GM12878 (cell line): ENCODE results near the gene PRSS8. TPM values are rescaled to one million over a fixed set of nuclear protein-coding genes. Genes with fewer than 3 reads are reported as not detected.

Experiments used
- ATAC-seq: fragments of 200-7000 bp; cut with Tn5 transposase; 3 replicates; pipeline ENCODE4 v1.9.1; 2020; ENCODE audit warnings: mild to moderate bottlenecking, moderate library complexity
- BruUV-seq: library from RNA; stranded (reverse); fragments of 400-500 nt; replicated peaks from 2 replicates; lab custom pipeline; 2021; lab: Mats Ljungman, UMichigan
- CTCF ChIA-PET: fragments of 300-600 bp; sonication (Branson Sonifier 250); formaldehyde crosslinking; extraction: SDS; loops from one replicate; lab custom pipeline; 2021; ENCODE audit warnings: inconsistent platforms; lab: Yijun Ruan, JAX
- POLR2A ChIA-PET: fragments of 350-600 bp; formaldehyde crosslinking; extraction: SDS; loops from one replicate; lab custom pipeline; 2021; ENCODE audit warnings: inconsistent platforms; lab: Charles Lee
- RAD21 ChIA-PET: fragments of 300-600 bp; sonication (Branson Sonifier 250); formaldehyde crosslinking; loops from one replicate; lab custom pipeline; 2023; ENCODE audit warnings: antibody characterized with exemption; ENCODE audit not compliant: unreplicated experiment; lab: Charles Lee
- SMC1A ChIA-PET: fragments of 300-600 bp; sonication (Branson Sonifier 250); formaldehyde crosslinking; loops from one replicate; lab custom pipeline; 2023; ENCODE audit not compliant: unreplicated experiment, uncharacterized antibody; lab: Charles Lee
- DNase-seq: peaks from one replicate; pipeline ENCODE4 v3.0.0-alpha.2; 2011; ENCODE audit warnings: low read depth, low spot score
- FAIRE-seq: peaks from 3 replicates; lab custom pipeline; 2011; peaks lifted over from hg19 to GRCh38; lab: Jason Lieb, UNC
- H2AFZ ChIP-seq: 2 replicates; pipeline ENCODE4 v1.6.0; 2011; ENCODE audit warnings: low read depth, low read length, control low read depth; ENCODE audit not compliant: control insufficient read depth
- H3K27ac ChIP-seq: 2 replicates; pipeline ENCODE4 v1.5.1; 2011; ENCODE audit warnings: control low read depth; ENCODE audit not compliant: control insufficient read depth, insufficient read depth
- H3K27me3 ChIP-seq, 2 experiments: replicated peaks in 1 of 2; 2 replicates each; pipeline versions ENCODE4 v1.6.0 to v1.6.1; 2011; ENCODE audit warnings: low read length in 1 of 2; ENCODE audit not compliant: control insufficient read depth in 2 of 2, insufficient read depth in 2 of 2
- H3K36me3 ChIP-seq, 2 experiments: 2 replicates each; pipeline ENCODE4 v1.5.1; 2011; ENCODE audit warnings: low read length in 1 of 2; ENCODE audit not compliant: control insufficient read depth in 2 of 2, insufficient read depth in 2 of 2
- H3K4me1 ChIP-seq: 2 replicates; pipeline ENCODE4 v1.6.1; 2011; ENCODE audit warnings: mild to moderate bottlenecking, low read length, moderate library complexity, mixed read lengths; ENCODE audit not compliant: control insufficient read depth, insufficient read depth
- H3K4me2 ChIP-seq: 2 replicates; pipeline ENCODE4 v1.6.0; 2011; ENCODE audit warnings: control low read depth; ENCODE audit not compliant: control insufficient read depth, insufficient read depth
- H3K4me3 ChIP-seq: fragments of 200-600 bp; sonication (generic); 2 replicates; pipeline ENCODE4 v1.5.1; 2016
- H3K79me2 ChIP-seq: 2 replicates; pipeline ENCODE4 v1.6.0; 2011; ENCODE audit warnings: low read length; ENCODE audit not compliant: control insufficient read depth, insufficient read depth
- H3K9ac ChIP-seq: 2 replicates; pipeline ENCODE4 v1.8.0; 2011; ENCODE audit warnings: low read length, control low read depth, mixed read lengths; ENCODE audit not compliant: control insufficient read depth, insufficient read depth
- H3K9me3 ChIP-seq: replicated peaks from 3 replicates; pipeline ENCODE4 v1.5.1; 2011; ENCODE audit warnings: mild to moderate bottlenecking, low read length; ENCODE audit not compliant: control insufficient read depth, insufficient read depth
- H4K20me1 ChIP-seq: 2 replicates; pipeline ENCODE4 v1.6.0; 2011; ENCODE audit not compliant: control insufficient read depth, insufficient read depth
- E2F8 ChIP-seq: fragments of 450-650 bp; IDR thresholded peaks from 2 replicates; pipeline ENCODE4 v1.6.1; 2018; ENCODE audit warnings: mild to moderate bottlenecking, low read depth, moderate library complexity; ENCODE audit not compliant: partially characterized antibody
- EGR1 ChIP-seq, 2 experiments: IDR thresholded peaks; 1 replicate in 1 of 2; 2 replicates in 1 of 2; pipeline ENCODE4 v1.6.1; 2011 to 2012; ENCODE audit warnings: low read depth in 2 of 2, low read length in 2 of 2, borderline replicate concordance in 1 of 2, mild to moderate bottlenecking in 1 of 2, moderate library complexity in 1 of 2
- NBN ChIP-seq: fragments of 450-650 bp; IDR thresholded peaks from 2 replicates; pipeline ENCODE4 v1.6.1; 2016
- NFYB ChIP-seq: IDR thresholded peaks from 2 replicates; pipeline ENCODE4 v1.6.1; 2011; ENCODE audit warnings: low read depth, mild to moderate bottlenecking, low read length, improper control_type of control experiment, moderate library complexity; ENCODE audit not compliant: insufficient read depth
- POLR2A ChIP-seq: IDR thresholded peaks from 2 replicates; pipeline ENCODE4 v1.6.1; 2011; ENCODE audit warnings: low read depth, mild to moderate bottlenecking, low read length
- POLR2AphosphoS2 ChIP-seq: IDR thresholded peaks from 2 replicates; pipeline ENCODE4 v1.6.1; 2011; ENCODE audit warnings: low read depth, mild to moderate bottlenecking, low read length, improper control_type of control experiment, moderate library complexity
- RAD51 ChIP-seq: fragments of 450-650 bp; IDR thresholded peaks from 2 replicates; pipeline ENCODE4 v1.6.1; 2016; ENCODE audit warnings: moderate library complexity, mild to moderate bottlenecking, inconsistent platforms
- RBBP5 ChIP-seq: fragments of 200-600 bp; sonication (generic); conservative IDR thresholded peaks from 2 replicates; pipeline ENCODE4 v1.6.1; 2016
- SIN3A ChIP-seq: IDR thresholded peaks from 2 replicates; pipeline ENCODE4 v1.6.1; 2012; ENCODE audit warnings: low read depth, low read length, improper control_type of control experiment
- SIX5 ChIP-seq: IDR thresholded peaks from 2 replicates; pipeline ENCODE4 v1.6.1; 2011; ENCODE audit warnings: mild to moderate bottlenecking, low read depth, low read length, moderate library complexity; ENCODE audit not compliant: severe bottlenecking
- SMC3 ChIP-seq: IDR thresholded peaks from 2 replicates; pipeline ENCODE4 v1.6.1; 2011; ENCODE audit warnings: low read length, improper control_type of control experiment, borderline replicate concordance
- SRF ChIP-seq, 2 experiments: IDR thresholded peaks; 2 replicates each; pipeline ENCODE4 v1.6.1; 2011; ENCODE audit warnings: low read depth in 2 of 2, low read length in 2 of 2, mild to moderate bottlenecking in 1 of 2, moderate library complexity in 1 of 2
- ZSCAN29 ChIP-seq: fragments of 450-650 bp; IDR thresholded peaks from 2 replicates; pipeline ENCODE4 v1.6.1; 2017; ENCODE audit warnings: mild to moderate bottlenecking, moderate library complexity
- WGBS: methylation state at CpG from one replicate; pipeline ENCODE4 v1.1.6; 2016; ENCODE audit warnings: low lambda C conversion rate; ENCODE audit not compliant: insufficient replicate concordance, insufficient coverage; ENCODE audit errors: missing lambda C conversion rate; 5-methylcytosine and 5-hydroxymethylcytosine counted together
- in situ Hi-C: fragments of 300-500 bp; cut with MboI; formaldehyde crosslinking; loops from 9 replicates; pipeline ENCODE4 v1.14.3; 2018; ENCODE audit warnings: mixed read lengths
- intact Hi-C: fragments of 100-400 bp; cut with micrococcal nuclease; formaldehyde crosslinking; loops from one replicate; pipeline ENCODE4 v1.14.2; 2022; ENCODE audit not compliant: unreplicated experiment
- polyA plus RNA-seq, 11 experiments: library from polyadenylated mRNA; depleted of rRNA in 4 of 11; unstranded in 6 of 11; stranded (reverse) in 5 of 11; fragments of >200 nt; fragmentation: Nextera tagmentation in 4 of 11; fragmentation: Illumina TruSeq in 1 of 11; extraction: Ambion mirVana in 4 of 11; extraction: Trizol in 1 of 11; gene quantifications; 1 replicate in 1 of 11; 2 replicates in 10 of 11; pipeline versions ENCODE4 v1.2.1 to v1.2.3, GENCODE V29; 2011 to 2016; ENCODE audit warnings: inconsistent platforms in 2 of 11, missing spikeins in 2 of 11, low read depth in 1 of 11
- total RNA-seq, 4 experiments: library from RNA; depleted of rRNA in 3 of 4; stranded (reverse); fragments of >200 nt in 3 of 4; fragmentation: Illumina TruSeq in 1 of 4; extraction: Trizol in 1 of 4; gene quantifications; 2 replicates each; pipeline versions ENCODE4 v1.2.1 to v1.2.3, GENCODE V29; 2013 to 2021
- TF ChIP-seq, protein P1 (sequence below): fragments of 150-350 bp; IDR thresholded peaks from 2 replicates; pipeline ENCODE4 v1.6.1; 2014; ENCODE audit warnings: mild to moderate bottlenecking, low read depth, low read length

The PRSS8 gene
- total and polyA plus RNA-seq, 10 of the 15 experiments (the other 5 are each of a cell fraction or from before 2014, with no cell fraction given), result 0.33 to 0.58 TPM; not detected in 8

DNA sequence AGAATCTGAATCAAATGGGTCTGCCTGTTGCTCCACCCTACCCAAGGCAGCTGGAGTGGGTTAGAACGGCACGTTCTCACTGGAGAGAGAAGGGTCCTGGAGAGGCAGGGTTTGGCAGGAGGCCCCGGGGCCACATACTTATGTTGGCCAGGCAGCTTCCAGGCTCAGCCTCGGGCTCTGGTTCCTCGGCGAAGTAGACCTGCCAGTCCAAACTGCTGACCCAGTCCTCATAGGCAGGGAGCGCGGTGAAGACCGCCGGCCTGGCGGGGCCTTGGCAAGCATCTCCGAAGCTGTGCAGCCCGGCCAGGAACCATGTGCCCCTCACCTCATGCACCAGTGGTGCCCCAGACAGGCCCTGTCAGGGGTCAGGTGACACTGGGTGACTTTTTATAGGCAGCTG lies 51.5 kb downstream of the PRSS8 start:
- CTCF ChIA-PET, result no interaction called here
- POLR2A ChIA-PET, result interaction anchor here (0.5 to 1.2 kb wide), 2 partner anchors 15 to 288 kb away, joined by 3 read pairs; no protein-coding TSS in a partner anchor
- SMC1A ChIA-PET, result interaction anchor here (0.6 kb wide), 1 partner anchor 11 kb away, joined by 3 read pairs; no protein-coding TSS in a partner anchor
- no peaks in the 10 kb centered on the region for H3K27me3 ChIP-seq
- no peaks in the 10 kb centered on the region for H3K79me2 ChIP-seq
- 89% methylated on average over 13 of the region's 13 CpGs for WGBS
- DNase-seq (no peak), FAIRE-seq (no peak), ATAC-seq (no peak)
- H2AFZ ChIP-seq, result no peak overlapping the region
- peaks cover 0 to 2% of the 10 kb centered on the region in 2 experiments; a peak in 3 of 4 replicates for H3K36me3 ChIP-seq
- no TSS peak for BruUV-seq
- no peak overlapping the region for H3K9ac ChIP-seq
- no peak overlapping the region for H3K4me2 ChIP-seq
- in situ Hi-C loops (no loop called here), intact Hi-C loops (no loop called here)
- H3K27ac ChIP-seq, result no peak overlapping the region
- H3K9me3 ChIP-seq, result no peaks in the 10 kb centered on the region
- RAD21 ChIA-PET, result no interaction called here
- H3K4me1 ChIP-seq, result no peaks in the 10 kb centered on the region
- H4K20me1 ChIP-seq, result no peaks in the 10 kb centered on the region; the same call in 1 of the 2 replicates
- TF ChIP-seq, protein P1, sequence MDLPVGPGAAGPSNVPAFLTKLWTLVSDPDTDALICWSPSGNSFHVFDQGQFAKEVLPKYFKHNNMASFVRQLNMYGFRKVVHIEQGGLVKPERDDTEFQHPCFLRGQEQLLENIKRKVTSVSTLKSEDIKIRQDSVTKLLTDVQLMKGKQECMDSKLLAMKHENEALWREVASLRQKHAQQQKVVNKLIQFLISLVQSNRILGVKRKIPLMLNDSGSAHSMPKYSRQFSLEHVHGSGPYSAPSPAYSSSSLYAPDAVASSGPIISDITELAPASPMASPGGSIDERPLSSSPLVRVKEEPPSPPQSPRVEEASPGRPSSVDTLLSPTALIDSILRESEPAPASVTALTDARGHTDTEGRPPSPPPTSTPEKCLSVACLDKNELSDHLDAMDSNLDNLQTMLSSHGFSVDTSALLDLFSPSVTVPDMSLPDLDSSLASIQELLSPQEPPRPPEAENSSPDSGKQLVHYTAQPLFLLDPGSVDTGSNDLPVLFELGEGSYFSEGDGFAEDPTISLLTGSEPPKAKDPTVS, result no peak
- TF ChIP-seq POLR2AphosphoS2, result no peak
- TF ChIP-seq ZSCAN29, result no peak
- TF ChIP-seq RBBP5, result no peak
- no peak for TF ChIP-seq EGR1 (IDR thresholded peaks at IDR 0.05; ENCODE audit: borderline replicate concordance in 1 of 2, low read depth in 2 of 2, low read length in 2 of 2)
- no peak overlapping the region for H3K4me3 ChIP-seq

DNA sequence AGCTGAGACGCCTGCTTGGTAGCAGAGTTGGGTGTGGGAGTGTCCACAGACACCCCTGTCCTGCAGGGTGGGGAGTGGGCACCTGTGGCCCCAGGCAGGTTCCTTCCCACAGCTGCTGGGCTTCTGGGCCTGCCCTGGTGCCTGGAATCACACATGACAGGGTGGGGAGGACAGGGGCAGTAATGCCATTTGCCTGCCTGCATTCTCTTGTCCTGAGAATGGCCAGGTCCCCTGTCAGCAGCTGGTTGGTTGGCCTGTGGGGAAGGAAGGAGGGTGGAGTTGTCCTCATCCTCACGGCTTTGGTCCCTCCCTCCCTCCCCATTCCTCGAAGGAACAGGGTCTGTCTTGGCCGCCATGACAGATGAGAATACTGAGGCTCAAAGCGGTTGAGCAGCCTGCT lies 52.0 kb downstream of the PRSS8 start:
- no peaks in the 10 kb centered on the region for H3K79me2 ChIP-seq
- BruUV-seq, result no TSS peak
- no peak overlapping the region for H3K4me2 ChIP-seq
- H3K9me3 ChIP-seq, result no peaks in the 10 kb centered on the region
- no peak overlapping the region for H3K9ac ChIP-seq
- ChIA-PET SMC1A (no interaction called here), CTCF (interaction anchor here (1.3 kb wide), 1 partner anchor 58 kb away, joined by 3 read pairs; no protein-coding TSS in a partner anchor), RAD21 (no interaction called here)
- H3K36me3 ChIP-seq, result peaks cover 0 to 6% of the 10 kb centered on the region in 2 experiments; a peak in 3 of 4 replicates
- intact Hi-C loops, result no loop called here
- H4K20me1 ChIP-seq, result no peaks in the 10 kb centered on the region; the same call in 1 of the 2 replicates
- WGBS, result 100% methylated on average over 2 of the region's 5 CpGs
- ATAC-seq (no peak), FAIRE-seq (no peak)
- H3K27me3 ChIP-seq, result no peaks in the 10 kb centered on the region
- in situ Hi-C loops, result no loop called here
- no peaks in the 10 kb centered on the region for H3K4me1 ChIP-seq
- no peak overlapping the region for H3K27ac ChIP-seq
- no peak overlapping the region for H3K4me3 ChIP-seq
- TF ChIP-seq NFYB (no peak), POLR2A (no peak), SIN3A (no peak), SIX5 (no peak), SMC3 (no peak), NBN (no peak), SRF (IDR thresholded peaks at IDR 0.05; ENCODE audit: low read depth in 2 of 2, low read length in 2 of 2) (no peak), RAD51 (no peak), E2F8 (no peak)
- TF ChIP-seq, all 136 proteins: peak for 0
- no peak overlapping the region for H2AFZ ChIP-seq
- DNase-seq, result no peak
- POLR2A ChIA-PET, result no interaction called here
